ENCODE results near the gene KCNQ1OT1. TPM values are rescaled to one million over a fixed set of nuclear protein-coding genes. Genes with fewer than 3 reads are reported as not detected.

The KCNQ1OT1 gene
- total and polyA plus RNA-seq, 2 experiments from 2014 or later: 2.3 to 8.8 TPM

- no peak for DNase-seq (ENCODE audit: low read depth in 1 of 2, low spot score in 1 of 2)
- H3K27me3 ChIP-seq: no peaks in the 10 kb centered on the region
- no peak for TF ChIP-seq CTCF (IDR thresholded peaks at IDR 0.05; ENCODE audit: low read depth, low read length)
Observed at GRCh38 chr11:2573240-2574042, 126.4 kb downstream of the KCNQ1OT1 start.

GRCh38 chr11:2572491-2573239 is 127.1 kb downstream of the KCNQ1OT1 start:
- no peak for DNase-seq (ENCODE audit: low read depth in 1 of 2, low spot score in 1 of 2)
- Histone ChIP-seq H3K4me1 (ENCODE audit: low read depth) (peaks cover 8% of the 10 kb centered on the region), H3K27ac (no peak overlapping the region), H3K4me3 (no peak overlapping the region), H3K27me3 (no peaks in the 10 kb centered on the region), H3K36me3 (no peaks in the 10 kb centered on the region), H3K9me3 (ENCODE audit: low read depth) (no peaks in the 10 kb centered on the region)
- no peak for TF ChIP-seq CTCF (IDR thresholded peaks at IDR 0.05; ENCODE audit: low read depth, low read length)

More at GRCh38 chr11:2573240-2574042, 126.4 kb downstream of the KCNQ1OT1 start:
- Histone ChIP-seq H3K4me3 (no peak overlapping the region), H3K27ac (no peak overlapping the region), H3K9me3 (ENCODE audit: low read depth) (no peaks in the 10 kb centered on the region), H3K36me3 (no peaks in the 10 kb centered on the region), H3K4me1 (ENCODE audit: low read depth) (peaks cover 13% of the 10 kb centered on the region)

GRCh38 chr11:2571598-2572281 is 128.1 kb downstream of the KCNQ1OT1 start:
- Histone ChIP-seq H3K27me3 (no peaks in the 10 kb centered on the region), H3K4me3 (no peak overlapping the region), H3K9me3 (ENCODE audit: low read depth) (no peaks in the 10 kb centered on the region), H3K36me3 (no peaks in the 10 kb centered on the region), H3K27ac (no peak overlapping the region), H3K4me1 (ENCODE audit: low read depth) (peaks cover 6% of the 10 kb centered on the region)
- no peak for TF ChIP-seq CTCF (IDR thresholded peaks at IDR 0.05; ENCODE audit: low read depth, low read length)
- no peak for DNase-seq (ENCODE audit: low read depth in 1 of 2, low spot score in 1 of 2)

- no peak overlapping the region for H3K27ac ChIP-seq
- H3K4me1 ChIP-seq (ENCODE audit: low read depth): peaks cover 6% of the 10 kb centered on the region
- no peaks in the 10 kb centered on the region for H3K9me3 ChIP-seq (ENCODE audit: low read depth)
- no peaks in the 10 kb centered on the region for H3K27me3 ChIP-seq
- no peaks in the 10 kb centered on the region for H3K36me3 ChIP-seq
- no peak for TF ChIP-seq CTCF (IDR thresholded peaks at IDR 0.05; ENCODE audit: low read depth, low read length)
- DNase-seq (ENCODE audit: low read depth in 1 of 2, low spot score in 1 of 2): no peak
- no peak overlapping the region for H3K4me3 ChIP-seq
Observed at GRCh38 chr11:2570841-2571597, 128.8 kb downstream of the KCNQ1OT1 start.

GRCh38 chr11:2570211-2570811 is 129.5 kb downstream of the KCNQ1OT1 start:
- H3K27me3 ChIP-seq: no peaks in the 10 kb centered on the region
- TF ChIP-seq CTCF (IDR thresholded peaks at IDR 0.05; ENCODE audit: low read depth, low read length): no peak
- no peaks in the 10 kb centered on the region for H3K9me3 ChIP-seq (ENCODE audit: low read depth)
- H3K27ac ChIP-seq: no peak overlapping the region
- no peaks in the 10 kb centered on the region for H3K36me3 ChIP-seq
- H3K4me3 ChIP-seq: no peak overlapping the region
- no peak for DNase-seq (ENCODE audit: low read depth in 1 of 2, low spot score in 1 of 2)
- H3K4me1 ChIP-seq (ENCODE audit: low read depth): peaks cover 6% of the 10 kb centered on the region

Measured in cardiac muscle cell (in vitro differentiated cells and primary cell).